ENCODE measurements around the gene ZCCHC7.
"Not testable (repeated sequence)": the region's sequence is repeated elsewhere in the genome, so short reads cannot be mapped to it uniquely, and the experiment has no call there.

The ZCCHC7 gene

GRCh38 chr9:37119907-37120842 is at the start of gene ZCCHC7:
ZCCHC7 (plus strand) TSS chr9:37120574.
- DNase-seq = peak; percentile 97

GRCh38 chr9:37074790-37075189 is 45.6 kb upstream of the ZCCHC7 start:
- not testable (repeated sequence) for DNase-seq

- peak; percentile 94 for DNase-seq
Measured at GRCh38 chr9:37079370-37080164, 40.8 kb upstream of the ZCCHC7 start.

- DNase-seq = not testable (repeated sequence)
Measured at GRCh38 chr9:37080165-37080628, 40.2 kb upstream of the ZCCHC7 start.

GRCh38 chr9:37081507-37081906 is 38.9 kb upstream of the ZCCHC7 start:
- not testable (repeated sequence) for DNase-seq

- no peak for DNase-seq
Measured at GRCh38 chr9:37082214-37082765, 38.1 kb upstream of the ZCCHC7 start.

- DNase-seq = no peak
Measured at GRCh38 chr9:37083654-37084053, 36.7 kb upstream of the ZCCHC7 start.

GRCh38 chr9:37085233-37085632 is 35.1 kb upstream of the ZCCHC7 start:
- DNase-seq = no peak

- DNase-seq = not testable (repeated sequence)
Measured at GRCh38 chr9:37092714-37093295, 27.6 kb upstream of the ZCCHC7 start.

GRCh38 chr9:37094751-37095150 is 25.6 kb upstream of the ZCCHC7 start:
- DNase-seq = no peak

- no peak for DNase-seq
Measured at GRCh38 chr9:37096628-37097027, 23.7 kb upstream of the ZCCHC7 start.

- DNase-seq = no peak
Measured at GRCh38 chr9:37097294-37097693, 23.1 kb upstream of the ZCCHC7 start.

- no peak for DNase-seq
Measured at GRCh38 chr9:37100327-37100726, 20.0 kb upstream of the ZCCHC7 start.

- DNase-seq = no peak
Measured at GRCh38 chr9:37100741-37101140, 19.6 kb upstream of the ZCCHC7 start.

GRCh38 chr9:37102486-37102885 is 17.9 kb upstream of the ZCCHC7 start:
- DNase-seq = no peak

GRCh38 chr9:37104183-37104889 is 16.0 kb upstream of the ZCCHC7 start:
- DNase-seq = peak; percentile 40

GRCh38 chr9:37105234-37105633 is 15.1 kb upstream of the ZCCHC7 start:
- no peak for DNase-seq

- DNase-seq = no peak
Measured at GRCh38 chr9:37107701-37108100, 12.7 kb upstream of the ZCCHC7 start.

- DNase-seq = not testable (repeated sequence)
Measured at GRCh38 chr9:37114442-37114841, 5.9 kb upstream of the ZCCHC7 start.

GRCh38 chr9:37117956-37118355 is 2.4 kb upstream of the ZCCHC7 start:
- DNase-seq = no peak

GRCh38 chr9:37119360-37119759 is 1.0 kb upstream of the ZCCHC7 start:
- no peak for DNase-seq

GRCh38 chr9:37120843-37121335 is 515 bp downstream of the ZCCHC7 start:
- not testable (repeated sequence) for DNase-seq

Measured in stimulated activated CD4-positive, alpha-beta T cell treated with anti-CD3 and anti-CD28 coated beads, Interleukin-15, amount 100 ng/mL, for 24 hours (primary cell).